Cerebellar cortex (tissue), 1 donor: ENCODE measurements around the gene HDAC4.
A peak's percentile ranks its signal among the peaks of the same experiment; 100 is the strongest.

Experiments used
- DNase-seq: peaks from one replicate; pipeline ENCODE4 v3.0.0-alpha.2; 2015; ENCODE audit warnings: low spot score

Gene HDAC4

DNA sequence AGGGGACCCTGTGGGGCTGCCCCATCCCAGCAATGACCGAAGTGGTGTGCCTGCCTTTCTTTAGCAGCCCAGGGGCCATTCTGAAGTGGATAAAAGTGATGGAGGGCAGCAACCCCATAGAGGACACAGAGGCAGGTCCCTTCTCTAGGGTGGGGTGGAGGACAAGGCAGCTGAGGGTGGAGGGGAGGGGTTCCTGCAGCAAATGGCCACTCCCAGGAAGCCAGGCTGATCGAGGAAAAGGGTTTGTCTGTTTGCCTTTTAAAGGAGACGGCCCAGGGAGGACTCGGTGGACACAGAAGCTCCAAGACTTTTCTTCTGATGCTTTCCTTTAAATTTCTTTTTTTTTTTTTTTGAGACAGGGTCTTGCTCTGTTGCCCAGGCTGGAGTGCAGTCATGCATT, 280.2 kb downstream of the HDAC4 start:
- DNase-seq = no peak

DNA sequence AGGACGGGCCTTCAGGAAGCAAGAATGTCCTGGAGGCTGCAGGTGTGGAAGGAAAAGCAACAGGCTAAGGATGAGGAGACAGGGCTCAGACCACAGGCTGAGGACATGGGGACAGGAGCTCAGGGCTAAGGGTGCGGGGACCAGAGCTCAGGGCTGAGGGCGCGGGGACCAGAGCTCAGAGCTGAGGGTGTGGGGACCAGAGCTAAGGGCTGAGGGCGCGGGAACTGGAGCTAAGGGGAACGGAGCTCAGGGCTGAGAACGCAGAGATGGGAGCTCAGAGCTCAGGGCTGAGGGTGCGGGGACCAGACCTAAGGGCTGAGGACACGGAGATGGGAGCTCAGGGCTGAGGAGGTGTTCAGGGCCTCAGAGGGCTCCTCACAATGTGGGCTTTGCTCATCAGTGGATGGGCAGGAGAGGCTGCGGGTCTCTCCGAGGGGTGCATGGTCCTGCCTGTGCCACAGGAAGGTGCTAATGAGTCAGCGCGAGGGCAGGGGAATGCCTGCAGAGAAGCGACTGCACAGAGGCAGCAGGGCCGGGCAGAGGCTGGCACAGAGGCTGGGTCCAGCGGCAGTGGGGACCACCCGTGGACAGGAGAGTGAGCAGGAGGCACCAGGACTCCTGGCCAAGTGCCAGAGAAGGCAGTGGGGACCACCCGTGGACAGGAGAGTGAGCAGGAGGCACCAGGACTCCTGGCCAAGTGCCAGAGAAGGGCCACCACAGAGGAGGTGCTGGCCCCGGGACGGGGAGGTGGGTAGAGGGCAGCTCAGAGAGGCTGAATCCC, 281.3 kb downstream of the HDAC4 start:
- DNase-seq = no peak

DNA sequence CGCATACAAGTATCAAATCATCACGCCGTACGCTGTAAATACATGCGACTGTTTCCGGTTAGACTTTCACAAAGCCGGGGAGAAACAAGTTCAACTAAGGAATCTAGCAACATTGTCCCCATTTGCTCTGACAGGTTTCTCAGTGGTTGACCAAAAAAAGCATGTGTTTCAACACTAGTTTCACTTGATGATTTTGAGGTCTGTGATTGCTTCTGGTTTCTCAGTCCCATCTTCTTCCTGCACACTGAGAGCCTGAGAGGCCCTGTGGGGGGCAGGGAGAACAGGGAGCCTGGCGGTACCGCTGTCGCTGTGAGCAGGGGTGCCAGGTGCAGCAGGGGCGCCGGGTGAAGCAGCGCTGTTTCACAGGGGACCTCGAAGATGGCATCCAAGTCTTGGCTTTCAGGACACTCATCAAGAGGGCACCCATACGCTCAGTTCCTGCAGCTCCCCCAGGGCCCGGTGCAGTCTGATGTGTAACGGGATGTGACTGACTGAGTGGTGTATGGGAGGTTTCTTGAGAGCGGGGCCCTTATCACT, 282.1 kb downstream of the HDAC4 start:
- no peak for DNase-seq

DNA sequence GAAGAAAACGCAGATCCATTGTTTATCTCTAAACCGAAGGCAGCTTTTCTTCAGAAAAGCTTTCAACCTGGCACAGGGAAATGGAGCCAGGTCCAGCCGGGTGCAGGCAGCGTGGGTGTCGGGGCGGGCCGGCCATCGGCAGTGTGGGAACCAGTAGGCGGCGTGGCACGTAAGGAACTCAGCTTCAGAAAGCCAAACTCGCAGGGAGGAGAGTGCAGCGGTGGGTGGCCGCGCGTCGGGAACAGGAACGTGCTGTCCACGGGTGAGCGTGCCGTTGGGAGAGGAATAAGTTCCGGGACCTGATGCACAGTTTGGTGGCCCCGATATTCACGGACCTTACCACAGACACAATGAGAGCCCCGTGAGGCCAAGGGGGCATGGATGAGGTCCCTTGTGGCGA, 282.6 kb downstream of the HDAC4 start:
- DNase-seq = peak; percentile 23

DNA sequence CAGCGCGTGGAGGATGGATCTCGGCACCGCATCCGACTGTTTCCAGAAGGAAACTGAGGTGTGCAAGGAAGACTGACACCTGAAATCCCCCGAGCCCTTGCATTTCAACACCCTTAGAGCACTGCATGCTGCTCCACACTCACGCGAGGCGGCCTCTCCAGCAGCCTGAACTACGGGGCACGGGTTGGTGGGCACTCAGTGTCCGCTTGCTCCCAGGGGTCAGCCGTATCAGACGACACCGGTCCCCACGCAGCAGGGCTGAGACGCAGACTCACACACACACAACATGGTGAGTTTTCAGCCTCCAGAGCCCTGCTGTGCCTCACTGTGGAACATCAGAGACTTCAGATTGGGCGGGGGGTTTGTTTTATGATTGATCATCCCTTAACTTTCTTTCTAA, 283.0 kb downstream of the HDAC4 start:
- no peak for DNase-seq

DNA sequence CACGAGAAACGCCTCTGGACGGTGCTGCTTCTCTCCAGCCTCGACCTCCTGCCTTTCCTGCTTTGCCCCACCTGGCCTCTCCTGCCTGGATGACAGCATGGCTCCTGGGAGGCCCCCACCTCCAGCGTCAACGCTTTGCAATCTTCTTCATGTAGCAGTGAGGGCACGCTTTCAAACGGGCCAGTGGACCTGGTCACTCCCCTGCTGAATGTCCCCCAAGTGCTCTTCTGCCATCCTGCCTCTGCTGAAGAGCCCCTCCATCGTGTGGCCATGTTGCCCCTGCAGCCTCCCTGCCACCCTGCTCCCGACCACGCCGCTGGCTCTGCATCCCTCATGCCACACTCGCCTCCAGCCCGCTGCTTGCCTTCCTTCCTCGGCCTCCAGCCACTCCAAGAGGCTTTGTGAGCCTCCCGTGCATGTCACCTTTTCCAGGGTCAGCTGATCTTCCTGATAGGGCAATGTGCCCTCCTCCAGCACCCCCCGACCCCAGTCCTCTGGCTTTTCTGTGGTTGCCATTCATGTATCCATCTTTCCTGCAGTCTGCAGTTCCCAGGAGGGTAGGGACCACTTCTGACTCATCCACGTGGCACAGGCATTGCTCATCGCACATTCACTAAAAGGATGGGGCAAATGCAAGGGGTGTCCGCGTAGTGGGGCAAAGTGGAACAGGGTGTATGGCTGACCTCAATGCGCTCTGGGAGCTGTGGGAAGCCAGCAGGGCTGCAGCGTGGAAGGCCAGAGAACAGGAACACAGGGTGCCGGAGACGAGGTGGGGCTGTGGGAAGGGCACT, 284.2 kb downstream of the HDAC4 start:
- DNase-seq = no peak

DNA sequence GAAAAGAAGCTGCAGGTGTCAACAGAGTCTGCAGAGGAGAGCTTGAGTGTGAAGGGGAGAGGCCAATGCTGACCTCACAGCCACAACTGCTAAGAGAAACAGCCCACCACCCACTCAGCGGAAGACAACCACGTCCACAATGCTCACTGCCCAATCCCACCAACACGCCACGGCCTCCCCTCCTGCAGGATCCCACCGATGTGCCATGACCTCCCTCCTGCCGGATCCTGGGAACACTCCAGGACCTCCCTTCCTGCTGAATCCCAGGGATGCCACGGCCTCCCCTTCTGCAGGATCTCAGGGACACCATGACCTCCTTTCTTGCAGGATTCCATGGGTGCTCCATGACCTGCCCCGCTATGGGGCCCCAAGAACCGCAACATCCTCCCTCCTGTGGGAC, 285.2 kb downstream of the HDAC4 start:
- no peak for DNase-seq

DNA sequence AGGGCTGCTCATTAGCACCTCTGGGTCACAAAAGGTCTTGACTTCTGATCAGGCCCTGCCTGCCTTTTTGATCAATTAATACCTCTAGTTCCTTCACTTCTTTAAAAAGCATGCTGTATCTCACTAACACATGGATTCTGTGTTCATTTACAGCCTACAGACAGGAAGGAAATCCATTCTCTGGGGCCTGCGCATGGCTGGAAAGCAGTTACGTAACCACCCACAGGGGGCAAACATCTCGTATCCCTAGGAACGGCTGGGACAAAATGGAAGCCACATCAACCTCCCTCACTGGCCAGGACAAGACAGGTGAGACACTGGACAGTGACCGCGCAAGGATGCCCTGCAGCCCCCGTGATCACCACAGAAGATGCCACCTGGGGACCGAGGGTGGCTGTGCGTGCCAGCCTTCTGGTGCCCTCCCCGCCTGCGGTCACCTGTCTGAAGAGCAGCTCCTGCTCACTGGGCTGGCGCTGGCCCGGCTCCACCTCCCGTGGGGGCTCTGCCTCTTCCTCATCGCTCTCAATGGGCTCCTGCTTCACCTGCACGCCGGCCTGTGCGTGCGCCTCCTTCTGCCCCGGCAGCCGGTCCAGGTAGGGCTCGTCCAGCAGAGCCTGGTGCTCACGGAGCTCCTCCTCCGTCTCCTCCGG, 286.1 kb downstream of the HDAC4 start:
- DNase-seq = peak; percentile 79

DNA sequence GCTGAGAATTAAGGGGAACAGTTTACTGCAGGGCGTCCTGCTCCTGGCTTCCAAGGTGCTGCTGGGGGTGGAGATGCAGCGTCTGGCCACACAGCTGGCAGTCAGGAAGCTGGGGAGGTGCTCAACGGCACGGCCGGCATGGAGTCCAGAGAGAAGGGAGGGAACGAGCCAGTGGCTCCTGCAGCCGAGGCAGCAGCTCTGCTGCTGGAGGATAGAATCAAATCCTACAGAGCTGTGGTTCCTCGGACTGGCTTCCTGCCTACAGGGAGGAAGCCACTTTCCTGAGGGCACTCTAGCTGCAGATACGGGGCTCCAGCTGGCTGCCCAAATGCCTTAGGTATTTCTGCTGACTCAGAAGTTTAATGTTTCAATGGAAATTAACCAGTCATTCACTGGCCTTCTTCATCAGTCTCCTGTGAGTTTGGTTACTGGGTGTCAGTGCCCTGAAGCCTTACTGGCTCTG, 286.7 kb downstream of the HDAC4 start:
- DNase-seq = peak; percentile 49

DNA sequence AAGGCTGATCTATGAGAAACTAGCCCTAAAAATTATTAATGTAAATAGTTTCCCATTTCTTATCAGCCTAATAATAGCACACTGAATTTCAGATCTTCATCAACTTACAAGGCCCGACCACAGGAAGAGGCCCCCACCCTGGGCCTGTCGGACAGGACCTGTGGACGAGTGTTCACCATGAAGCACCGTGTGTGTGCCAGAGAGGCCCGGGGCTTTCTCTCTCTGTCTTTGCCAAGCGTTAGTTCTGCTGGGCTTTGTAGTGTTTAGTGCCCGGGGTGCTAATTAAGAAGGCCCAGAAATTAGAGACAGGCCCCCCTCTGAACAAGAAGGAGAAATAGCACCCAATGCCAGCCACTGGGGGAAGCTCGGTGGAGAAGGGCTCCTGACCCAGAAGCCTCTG, 287.2 kb downstream of the HDAC4 start:
- no peak for DNase-seq

DNA sequence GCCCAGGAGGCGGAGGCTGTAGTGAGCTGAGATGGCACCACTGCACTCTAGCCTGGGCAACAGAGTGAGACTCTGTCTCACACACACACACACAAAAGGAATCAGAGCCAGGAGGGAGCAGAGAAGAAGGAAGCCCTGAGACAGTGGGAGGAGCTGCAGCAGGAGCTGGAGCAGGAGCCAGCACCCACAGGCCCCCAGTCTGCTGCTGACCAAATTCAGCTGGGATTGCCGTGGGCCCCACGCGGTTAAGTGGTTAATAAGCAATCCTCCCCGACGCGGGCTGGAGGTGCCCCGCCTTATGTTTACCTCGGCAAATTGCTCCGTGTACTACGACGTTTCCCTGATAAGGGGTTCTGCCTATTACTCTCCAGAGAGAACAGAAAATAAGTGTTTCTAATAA, 287.6 kb downstream of the HDAC4 start:
- DNase-seq = peak; percentile 20

DNA sequence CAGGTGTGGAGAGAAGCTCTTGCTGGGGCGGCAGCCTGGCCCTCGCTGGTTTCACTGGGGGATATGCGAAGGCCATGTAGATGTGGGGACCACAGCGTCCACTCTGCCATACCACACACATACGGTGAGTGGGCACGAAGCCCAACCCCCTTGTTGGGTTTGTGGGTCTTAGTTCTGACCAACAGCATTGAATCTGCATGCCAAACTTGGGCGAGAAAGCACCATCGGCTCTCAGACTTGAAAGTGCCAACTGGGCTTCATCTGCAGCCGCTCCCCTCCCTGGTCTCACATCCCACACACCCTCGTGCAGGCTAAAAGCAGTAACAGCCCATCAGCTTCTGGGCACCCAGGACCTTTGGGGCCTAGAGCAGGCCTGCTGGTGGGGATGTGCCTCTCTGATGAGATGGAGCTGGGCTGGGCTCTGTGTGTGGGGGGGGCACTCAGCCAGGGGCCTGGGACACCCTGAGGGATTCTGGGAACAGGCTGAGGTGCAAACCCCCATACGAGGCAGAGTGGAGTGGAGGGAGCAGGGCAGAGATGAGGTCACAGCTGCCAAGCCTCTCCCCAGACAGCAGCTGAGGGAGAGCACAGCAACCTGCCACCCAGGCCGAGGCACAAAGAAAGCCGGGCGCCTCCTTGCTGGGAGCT, 288.6 kb downstream of the HDAC4 start:
- DNase-seq = no peak

DNA sequence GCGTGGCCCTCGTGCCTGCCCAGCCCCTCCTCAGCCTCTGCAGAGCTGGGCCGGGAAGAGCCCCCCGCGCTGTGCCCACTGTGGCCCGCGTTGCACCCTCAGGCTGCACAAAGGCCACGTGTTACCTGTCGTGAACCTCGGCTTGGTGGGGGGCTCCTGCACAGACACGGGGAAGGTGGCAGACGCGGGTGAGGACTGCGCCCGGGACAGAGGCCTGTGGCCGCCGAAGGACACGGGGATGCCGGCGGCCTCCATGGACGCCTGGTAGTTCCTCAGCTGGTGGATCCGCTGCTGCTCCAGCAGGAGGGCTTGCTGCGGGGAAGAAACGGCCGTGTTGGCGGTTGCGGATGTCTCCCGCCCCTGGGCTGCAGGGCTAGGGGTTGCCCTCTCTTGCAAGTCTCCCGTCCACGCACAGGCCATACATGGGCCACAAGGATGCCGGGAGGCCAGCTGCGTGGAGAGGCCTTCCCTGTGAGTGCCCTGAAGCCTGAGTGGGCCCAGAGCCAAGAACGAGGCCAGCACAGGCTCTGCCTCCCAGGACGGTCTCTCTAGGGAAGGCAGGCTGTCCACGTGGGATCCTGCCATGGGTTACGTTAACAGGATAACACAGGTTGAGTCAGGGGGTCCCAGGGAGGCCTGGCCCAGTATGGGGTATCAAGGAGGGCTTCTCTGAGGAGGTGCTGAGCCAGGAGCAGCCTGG, 289.3 kb downstream of the HDAC4 start:
- DNase-seq = no peak

DNA sequence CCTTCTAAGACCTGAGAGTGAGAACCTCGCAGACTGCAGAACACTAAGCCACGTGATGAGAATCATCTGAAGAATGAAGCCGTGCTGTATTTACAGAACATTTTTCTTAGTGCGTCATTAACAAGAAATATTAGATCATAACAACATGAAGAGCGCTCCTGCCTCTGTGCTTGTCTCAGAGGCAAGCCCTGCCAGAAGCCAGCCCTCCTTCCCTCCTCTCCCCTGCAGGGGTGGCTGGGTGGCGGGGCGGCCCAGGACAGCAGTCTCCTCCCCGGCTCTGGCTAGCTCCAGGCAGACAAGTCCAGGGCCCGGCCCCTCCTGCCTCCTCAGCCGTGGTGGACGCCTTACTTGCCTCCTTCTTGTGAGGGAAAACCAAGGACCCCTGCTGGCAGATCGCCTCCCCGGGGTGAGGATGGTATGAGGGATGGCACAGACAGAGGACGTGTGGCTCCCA, 290.2 kb downstream of the HDAC4 start:
- DNase-seq = no peak

DNA sequence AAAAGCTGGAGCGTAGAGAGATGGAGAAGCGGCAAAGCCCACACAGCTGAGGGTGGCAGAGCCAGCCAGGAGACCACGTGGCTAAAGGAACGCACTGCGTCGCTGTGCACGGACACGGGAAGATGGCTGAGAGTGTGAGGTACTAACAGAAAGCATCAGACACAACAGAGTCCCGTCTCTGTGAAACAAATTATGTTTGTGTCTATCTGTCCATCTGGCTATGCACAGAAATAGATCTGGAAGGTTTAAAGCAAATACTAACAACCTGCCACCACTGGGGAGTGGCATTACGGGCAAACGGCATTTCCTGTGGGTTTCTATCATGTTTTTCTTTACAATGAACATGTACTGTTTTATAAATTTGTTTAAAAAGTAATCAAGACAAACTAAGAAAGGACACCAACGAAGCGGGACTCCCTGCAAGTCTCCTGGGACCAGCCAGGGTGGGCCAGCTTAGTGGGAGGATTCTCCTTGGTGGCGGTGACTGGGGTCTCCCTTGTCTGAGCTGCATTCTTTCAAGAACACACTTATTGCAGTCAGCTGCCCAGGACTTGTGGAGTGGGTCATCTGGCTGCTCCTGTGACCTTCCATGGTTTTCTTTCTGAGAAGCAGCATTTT, 290.8 kb downstream of the HDAC4 start:
- DNase-seq = no peak

DNA sequence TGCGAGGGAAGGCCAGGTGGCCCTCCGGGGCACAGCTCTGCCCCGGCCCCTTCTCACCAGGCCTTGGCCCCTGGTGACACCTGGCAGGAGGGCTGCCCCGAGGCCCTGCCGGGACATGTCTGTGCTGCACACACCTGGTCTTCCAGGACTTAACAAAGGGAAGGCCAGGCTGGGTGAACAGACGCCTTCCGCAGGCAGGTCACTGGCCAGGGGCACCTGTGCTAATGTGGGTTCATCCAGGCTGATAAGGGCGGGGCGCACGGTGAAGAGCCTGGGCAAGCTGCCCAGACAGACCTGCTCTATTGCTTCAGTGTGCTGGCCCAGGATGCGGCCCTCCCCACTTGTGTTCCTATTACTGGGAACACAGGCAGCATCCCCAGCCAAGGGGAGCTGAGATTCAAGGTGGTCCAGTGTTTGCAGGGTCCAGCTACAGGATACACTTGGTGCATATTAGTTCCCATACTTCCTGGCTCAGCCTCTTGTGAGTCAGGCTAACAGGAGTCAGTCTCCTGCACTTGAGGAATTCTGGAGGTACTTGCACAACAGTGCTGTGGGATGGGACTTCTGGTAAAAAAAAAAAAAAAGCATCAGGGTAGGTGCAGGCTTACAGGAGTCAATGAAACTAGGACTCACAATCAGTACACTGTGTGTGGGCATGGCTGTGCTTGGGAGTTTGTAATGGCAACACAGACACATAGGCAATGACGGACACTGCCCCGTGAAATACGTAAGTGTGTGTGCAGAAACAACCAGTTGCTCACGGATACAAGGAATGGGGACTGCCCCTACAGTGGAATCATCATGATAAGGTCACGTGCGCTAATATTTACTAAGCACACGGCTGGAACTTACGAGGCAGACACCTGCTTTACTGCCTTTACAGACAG, 291.5 kb downstream of the HDAC4 start:
- peak; percentile 61 for DNase-seq

DNA sequence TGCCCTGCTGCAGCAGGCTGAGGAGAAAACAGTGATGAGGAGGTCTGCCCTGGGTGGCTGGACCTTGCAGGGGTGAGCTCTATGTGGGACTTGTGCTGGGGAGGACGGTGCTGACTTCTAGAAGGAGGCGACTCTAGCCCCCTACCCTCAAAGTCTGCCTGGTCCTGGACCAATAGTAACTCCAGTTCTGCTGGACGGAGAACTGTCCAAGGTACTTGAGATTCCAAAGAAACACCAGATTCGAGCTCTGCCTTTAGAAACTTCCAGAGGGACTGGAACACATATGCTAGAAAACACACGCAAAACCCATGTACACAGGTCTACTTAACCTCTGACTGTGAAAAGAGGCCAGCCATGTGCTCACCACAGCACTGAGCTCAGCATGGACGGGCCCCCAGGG, 292.4 kb downstream of the HDAC4 start:
- DNase-seq = no peak

DNA sequence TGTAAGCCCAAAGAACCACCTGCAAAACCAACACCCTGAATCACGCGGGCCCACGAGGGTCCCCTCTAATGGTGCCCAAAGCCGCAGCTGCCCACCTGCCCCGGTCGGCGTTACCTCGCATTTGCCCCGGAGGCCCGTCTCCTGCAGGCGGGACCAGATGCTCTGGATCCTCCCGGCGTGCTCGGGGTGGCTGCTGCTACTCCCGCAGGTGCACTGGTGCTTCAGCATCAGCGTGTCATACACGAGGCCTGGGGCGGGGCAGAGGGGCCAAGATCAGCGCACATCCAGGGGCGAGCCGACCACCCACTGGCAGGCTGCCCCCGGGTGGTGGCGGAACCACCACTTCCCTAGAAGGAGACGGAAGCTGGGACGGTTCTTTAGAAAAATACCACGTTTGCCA, 292.9 kb downstream of the HDAC4 start:
- DNase-seq = no peak

DNA sequence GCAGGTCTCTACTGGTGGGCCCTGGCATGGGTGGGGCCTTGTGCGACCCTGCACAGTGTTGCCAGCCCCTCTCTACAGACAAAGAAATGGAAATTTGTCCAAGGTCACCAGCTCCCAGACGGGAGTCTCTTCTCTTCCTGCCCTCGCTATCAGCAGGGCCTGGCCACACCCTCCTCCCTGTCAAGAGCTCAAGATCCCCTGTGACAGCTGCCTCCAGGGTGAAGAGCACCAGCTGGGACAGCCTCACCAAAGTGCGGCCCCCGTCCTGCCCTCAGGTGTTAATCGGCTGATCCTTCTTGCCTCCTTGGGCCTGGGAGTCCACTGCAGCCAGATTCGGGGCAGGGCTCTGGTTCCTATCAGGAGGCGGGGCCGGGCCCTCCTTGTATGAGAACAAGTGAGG, 293.9 kb downstream of the HDAC4 start:
- no peak for DNase-seq
